Measurements from ENCODE around the gene SUN1. TPM values are rescaled to one million over a fixed set of nuclear protein-coding genes. Genes with fewer than 3 reads are reported as not detected.

The SUN1 gene
- total and polyA plus RNA-seq, 2 donors (not counting 1 experiment from before 2014, with no cell fraction given), result 198 to 254 TPM

- Mint-ChIP-seq H3K4me1 (peaks cover 34% of the 10 kb centered on the region), H3K9me3 (ENCODE audit: insufficient read depth) (no peaks in the 10 kb centered on the region), H3K27ac (no peak overlapping the region)
Measured at GRCh38 chr7:882336-883035, 50.2 kb downstream of the SUN1 start.

More at GRCh38 chr7:882336-883035, 50.2 kb downstream of the SUN1 start:
- peaks cover 0 to 8% (median 0%) of the 10 kb centered on the region in 3 donors for H3K9me3 ChIP-seq (ENCODE audit: control extremely low read depth in 1 of 3, control insufficient read depth in 2 of 3, insufficient read depth in 1 of 3, low read length in 2 of 3)
- H3K79me2 ChIP-seq (ENCODE audit: control insufficient read depth, insufficient read depth, low read length), result peaks cover 99% of the 10 kb centered on the region
- DNase-seq (no peak), ATAC-seq (ENCODE audit: low read depth) (no peak)
- peaks cover 7 to 16% of the 10 kb centered on the region in 2 donors for H3K4me1 ChIP-seq (ENCODE audit: control insufficient read depth in 2 of 2, insufficient read depth in 2 of 2, low read length in 2 of 2)
- POLR2A ChIA-PET, result no interaction called here
- H3K9ac ChIP-seq (ENCODE audit: low read length), result no peak overlapping the region
- TF ChIP-seq CTCF (IDR thresholded peaks at IDR 0.05) (no peak), EZH2 (IDR thresholded peaks at IDR 0.05; ENCODE audit: borderline replicate concordance, insufficient read depth, low read depth, low read length, poor library complexity, severe bottlenecking) (no peak)
- H2AFZ ChIP-seq (ENCODE audit: insufficient read depth, low read depth, low read length, poor library complexity, severe bottlenecking), result no peak overlapping the region
- H3K27ac ChIP-seq (ENCODE audit: low read length in 2 of 2), result no peak overlapping the region
- H3K27me3 ChIP-seq (replicated peaks in 1 of 4; ENCODE audit: control extremely low read depth in 1 of 4, control insufficient read depth in 3 of 4, insufficient read depth in 4 of 4, low read length in 3 of 4), result no peaks in the 10 kb centered on the region
- H3K27me3 Mint-ChIP-seq, result no peaks in the 10 kb centered on the region
- intact Hi-C loops (cut with micrococcal nuclease), result no loop called here
- 93% methylated on average over 37 of the region's 37 CpGs for WGBS (ENCODE audit: insufficient coverage)
- no peak overlapping the region for H3K4me3 ChIP-seq (ENCODE audit: control extremely low read depth in 1 of 5, extremely low read depth in 1 of 5, insufficient read depth in 1 of 5, low read depth in 2 of 5, low read length in 4 of 5)
- H3K36me3 ChIP-seq (replicated peaks in 1 of 2; ENCODE audit: control extremely low read depth in 1 of 2, control insufficient read depth in 1 of 2, extremely low read depth in 1 of 2, insufficient read depth in 2 of 2, low read length in 1 of 2), result peaks cover 1 to 22% of the 10 kb centered on the region in 2 experiments
- no peak overlapping the region for H3K4me2 ChIP-seq (replicated peaks; ENCODE audit: low read depth, low read length, poor library complexity, severe bottlenecking)
- H3K4me3 Mint-ChIP-seq, result no peak overlapping the region
- peaks cover 97% of the 10 kb centered on the region for H4K20me1 ChIP-seq (ENCODE audit: control insufficient read depth, insufficient read depth, low read length, poor library complexity, severe bottlenecking)
- CTCF ChIA-PET, result no interaction called here
